Panc1 (cell line): ENCODE results near the gene NDUFV3. TPM values are rescaled to one million over a fixed set of nuclear protein-coding genes. Genes with fewer than 3 reads are reported as not detected.

Experiments
- ATAC-seq: fragments of 200-7000 bp; cut with Tn5 transposase; 2 replicates; pipeline ENCODE4 v1.9.1; 2020; ENCODE audit warnings: mild to moderate bottlenecking, moderate library complexity
- BruUV-seq: library from RNA; stranded (reverse); fragments of 400-500 nt; replicated peaks from 2 replicates; lab custom pipeline; 2021; lab: Mats Ljungman, UMichigan
- CTCF ChIA-PET: fragments of 300-600 bp; sonication (Branson Sonifier 250); formaldehyde crosslinking; loops from one replicate; lab custom pipeline; 2022; ENCODE audit warnings: antibody characterized with exemption; lab: Charles Lee
- POLR2A ChIA-PET: fragments of 300-600 bp; sonication (Branson Sonifier 250); formaldehyde crosslinking; loops from one replicate; lab custom pipeline; 2022; ENCODE audit warnings: antibody characterized with exemption; lab: Charles Lee
- DNase-seq: peaks from one replicate; pipeline ENCODE4 v3.0.0-alpha.2; 2010; ENCODE audit warnings: low read depth, low spot score
- H3K27ac ChIP-seq: 2 replicates; pipeline ENCODE4 v1.5.1; 2011; ENCODE audit warnings: mild to moderate bottlenecking, low read length, inconsistent platforms
- H3K27me3 ChIP-seq: fragments of 200-500 bp; sonication (Bioruptor generic); 2 replicates; pipeline ENCODE4 v1.6.0; 2014; ENCODE audit warnings: low read length, inconsistent platforms; ENCODE audit not compliant: control insufficient read depth, insufficient read depth
- H3K36me3 ChIP-seq: fragments of 200-500 bp; sonication (Bioruptor generic); 2 replicates; pipeline ENCODE4 v1.5.1; 2014; ENCODE audit warnings: inconsistent platforms, mild to moderate bottlenecking, low read length, moderate library complexity; ENCODE audit not compliant: control insufficient read depth, insufficient read depth
- H3K4me1 ChIP-seq: 2 replicates; pipeline ENCODE4 v1.5.1; 2011; ENCODE audit warnings: inconsistent platforms, mild to moderate bottlenecking, low read length, moderate library complexity; ENCODE audit not compliant: control insufficient read depth, insufficient read depth
- H3K4me3 ChIP-seq, 2 experiments: 2 replicates each; pipeline ENCODE4 v1.5.1; 2011 to 2012; ENCODE audit warnings: low read depth in 2 of 2, low read length in 2 of 2, mild to moderate bottlenecking in 2 of 2, inconsistent platforms in 1 of 2, moderate library complexity in 1 of 2
- H3K9me3 ChIP-seq: fragments of 200-500 bp; sonication (Bioruptor generic); 2 replicates; pipeline ENCODE4 v1.5.1; 2014; ENCODE audit warnings: low read depth, mild to moderate bottlenecking, inconsistent platforms, low read length, moderate library complexity; ENCODE audit not compliant: control insufficient read depth, insufficient read depth
- CTCF ChIP-seq: fragments of 450-650 bp; IDR thresholded peaks from 2 replicates; pipeline ENCODE4 v1.5.1; 2017; ENCODE audit warnings: mild to moderate bottlenecking
- POLR2AphosphoS5 ChIP-seq: IDR thresholded peaks from 2 replicates; pipeline ENCODE4 v1.6.1; 2012; ENCODE audit warnings: mild to moderate bottlenecking, low read depth, low read length, moderate library complexity
- REST ChIP-seq, 2 experiments: IDR thresholded peaks; 2 replicates each; pipeline ENCODE4 v1.6.1; 2011 to 2012; ENCODE audit warnings: low read depth in 2 of 2, control low read depth in 1 of 2, low read length in 1 of 2, mild to moderate bottlenecking in 1 of 2, moderate library complexity in 1 of 2; ENCODE audit not compliant: insufficient read depth in 1 of 2
- SIN3A ChIP-seq: IDR thresholded peaks from 2 replicates; pipeline ENCODE4 v1.6.1; 2012; ENCODE audit warnings: low read depth, mild to moderate bottlenecking, low read length, moderate library complexity, borderline replicate concordance; ENCODE audit not compliant: insufficient read depth
- TCF7L2 ChIP-seq: IDR thresholded peaks from 2 replicates; pipeline ENCODE4 v1.6.1; 2011; ENCODE audit warnings: mild to moderate bottlenecking, low read depth, low read length, inconsistent platforms
- in situ Hi-C: cut with HindIII; loops from 2 replicates; pipeline ENCODE4 v1.10.0; 2016; ENCODE audit warnings: low sequenced_read_pairs, low pct_unique_long_range_greater_than_20kb
- intact Hi-C: fragments of 100-400 bp; cut with micrococcal nuclease; formaldehyde crosslinking; loops from one replicate; pipeline ENCODE4 v1.10.0; 2022; ENCODE audit not compliant: unreplicated experiment
- total RNA-seq: library from RNA; stranded (reverse); gene quantifications from one replicate; pipeline ENCODE4 v1.2.1, GENCODE V29; 2021; ENCODE audit not compliant: unreplicated experiment

The NDUFV3 gene
- total RNA-seq, 1 experiment from 2014 or later: 21.1 TPM

GRCh38 chr21:42921927-42922326, 28.8 kb downstream of the NDUFV3 start:
- in situ Hi-C loops (no loop called here), intact Hi-C loops (no loop called here)
- Histone ChIP-seq H3K27me3 (no peaks in the 10 kb centered on the region), H3K9me3 (no peaks in the 10 kb centered on the region), H3K4me1 (peaks cover 3% of the 10 kb centered on the region; the same call in 1 of the 2 replicates), H3K4me3 (no peak overlapping the region), H3K27ac (no peak overlapping the region), H3K36me3 (no peaks in the 10 kb centered on the region)
- TF ChIP-seq POLR2AphosphoS5 (no peak), SIN3A (no peak), REST (IDR thresholded peaks at IDR 0.05; ENCODE audit: insufficient read depth in 1 of 2, low read depth in 2 of 2, low read length in 1 of 2) (no peak), CTCF (no peak), TCF7L2 (no peak)
- POLR2A ChIA-PET: no interaction called here
- no TSS peak for BruUV-seq
- CTCF ChIA-PET: no interaction called here
- ATAC-seq: no peak
- no peak for DNase-seq

- CTCF ChIA-PET: no interaction called here
- Histone ChIP-seq H3K27ac (no peak overlapping the region), H3K4me3 (no peak overlapping the region), H3K4me1 (peaks cover 3% of the 10 kb centered on the region; the same call in 1 of the 2 replicates), H3K36me3 (no peaks in the 10 kb centered on the region), H3K9me3 (no peaks in the 10 kb centered on the region), H3K27me3 (no peaks in the 10 kb centered on the region)
- TF ChIP-seq CTCF (no peak), REST (IDR thresholded peaks at IDR 0.05; ENCODE audit: insufficient read depth in 1 of 2, low read depth in 2 of 2, low read length in 1 of 2) (no peak), SIN3A (no peak), POLR2AphosphoS5 (no peak)
- DNase-seq: no peak
- intact Hi-C loops (no loop called here), in situ Hi-C loops (no loop called here)
- ATAC-seq: no peak
- BruUV-seq: no TSS peak
- POLR2A ChIA-PET: no interaction called here
These were observed 29.8 kb downstream of the NDUFV3 start for GRCh38 chr21:42922918-42923317.
